SK-N-SH (cell line): Measurements from ENCODE around the gene PNKP. TPM values are rescaled to one million over a fixed set of nuclear protein-coding genes. Genes with fewer than 3 reads are reported as not detected.

Experiments used
- CTCF ChIA-PET: fragments of 300-600, 350-600 bp; formaldehyde crosslinking; extraction: SDS; loops from one replicate; lab custom pipeline; 2021; lab: Yijun Ruan, JAX
- POLR2A ChIA-PET: fragments of 350-600 bp; sonication (Branson Sonifier 250); formaldehyde crosslinking; extraction: SDS; loops from one replicate; lab custom pipeline; 2020; ENCODE audit warnings: antibody characterized with exemption, inconsistent platforms; lab: Yijun Ruan, JAX
- DNase-seq: peaks from one replicate; pipeline ENCODE4 v3.0.0; 2012
- H2AFZ ChIP-seq: fragments of 200-600 bp; sonication (generic); 2 replicates; pipeline ENCODE4 v1.8.1; 2016; ENCODE audit warnings: antibody characterized with exemption, mild to moderate bottlenecking, low read depth
- H3F3A ChIP-seq: fragments of 200-600 bp; sonication (generic); replicated peaks from 2 replicates; pipeline ENCODE3; 2016; ENCODE audit warnings: antibody characterized with exemption, mild to moderate bottlenecking; ENCODE audit not compliant: insufficient read depth
- H3K27ac ChIP-seq, 2 experiments: fragments of 200-500 bp in 1 of 2; fragments of 200-600 bp in 1 of 2; sonication (Bioruptor generic) in 1 of 2; sonication (generic), shearing (Covaris generic) in 1 of 2; 2 replicates each; pipeline versions ENCODE4 v1.5.1 to v1.6.1; 2014 to 2016; ENCODE audit warnings: low read depth in 2 of 2, inconsistent platforms in 1 of 2, low read length in 1 of 2, mild to moderate bottlenecking in 1 of 2, mixed read lengths in 1 of 2
- H3K27me3 ChIP-seq: fragments of 200-600 bp; sonication (generic), shearing (Covaris generic); 2 replicates; pipeline ENCODE4 v1.6.1; 2016; ENCODE audit warnings: mixed run types; ENCODE audit not compliant: insufficient read depth
- H3K36me3 ChIP-seq, 2 experiments: fragments of 200-500 bp in 1 of 2; fragments of 200-600 bp in 1 of 2; sonication (Bioruptor generic) in 1 of 2; sonication (generic) in 1 of 2; replicated peaks in 1 of 2; 2 replicates each; pipeline versions ENCODE3 to v1.5.1; 2014 to 2016; ENCODE audit warnings: low read length in 1 of 2, mild to moderate bottlenecking in 1 of 2; ENCODE audit not compliant: insufficient read depth in 2 of 2, control insufficient read depth in 1 of 2
- H3K4me1 ChIP-seq, 2 experiments: fragments of 200-500 bp in 1 of 2; fragments of 200-600 bp in 1 of 2; sonication (Bioruptor generic) in 1 of 2; sonication (generic), shearing (Covaris generic) in 1 of 2; 2 replicates each; pipeline versions ENCODE4 v1.5.1 to v1.6.1; 2014 to 2016; ENCODE audit warnings: low read depth in 1 of 2, low read length in 1 of 2, mixed run types in 1 of 2; ENCODE audit not compliant: insufficient read depth in 2 of 2, control insufficient read depth in 1 of 2
- H3K4me2 ChIP-seq: fragments of 200-600 bp; sonication (generic), shearing (Covaris generic); 2 replicates; pipeline ENCODE4 v1.6.1; 2017; ENCODE audit warnings: mixed run types
- H3K4me3 ChIP-seq, 2 experiments: fragments of 200-500 bp in 1 of 2; fragments of 200-600 bp in 1 of 2; sonication (Bioruptor generic) in 1 of 2; sonication (generic), shearing (Covaris generic) in 1 of 2; 2 replicates each; pipeline versions ENCODE4 v1.5.1 to v1.8.1; 2014 to 2016; ENCODE audit warnings: low read depth in 2 of 2, inconsistent platforms in 1 of 2, low read length in 1 of 2, mild to moderate bottlenecking in 1 of 2, mixed read lengths in 1 of 2, moderate library complexity in 1 of 2
- H3K79me2 ChIP-seq: fragments of 200-600 bp; sonication (generic); 2 replicates; pipeline ENCODE4 v1.8.1; 2017; ENCODE audit warnings: mild to moderate bottlenecking; ENCODE audit not compliant: insufficient read depth
- H3K9ac ChIP-seq: fragments of 200-600 bp; sonication (generic); 2 replicates; pipeline ENCODE4 v1.6.1; 2017; ENCODE audit warnings: mixed run types
- H3K9me2 ChIP-seq: fragments of 200-600 bp; sonication (generic); 2 replicates; pipeline ENCODE4 v1.6.1; 2017; ENCODE audit warnings: mixed run types
- H3K9me3 ChIP-seq: fragments of 200-600 bp; sonication (generic); 2 replicates; pipeline ENCODE4 v1.6.1; 2017; ENCODE audit warnings: mixed run types, mild to moderate bottlenecking, moderate library complexity
- H4K20me1 ChIP-seq: fragments of 200-600 bp; sonication (generic); 2 replicates; pipeline ENCODE4 v1.6.1; 2017; ENCODE audit warnings: mild to moderate bottlenecking, mixed run types; ENCODE audit not compliant: insufficient read depth
- CHD2 ChIP-seq: fragments of 150-350 bp; IDR thresholded peaks from 2 replicates; pipeline ENCODE4 v1.6.1; 2018; ENCODE audit warnings: low read length; ENCODE audit not compliant: partially characterized antibody
- EP300 ChIP-seq, 2 experiments: IDR thresholded peaks; 2 replicates each; pipeline versions ENCODE4 v1.4.0 to v1.6.1; 2012; ENCODE audit warnings: borderline replicate concordance in 1 of 2, low read depth in 1 of 2, low read length in 1 of 2
- GATA2 ChIP-seq: sonication (generic); formaldehyde crosslinking; IDR thresholded peaks from 2 replicates; pipeline ENCODE4 v1.5.0; 2020; ENCODE audit warnings: mild to moderate bottlenecking, missing genetic modification reagents
- JUND ChIP-seq: IDR thresholded peaks from 2 replicates; pipeline ENCODE4 v1.4.0; 2012
- MAX ChIP-seq: IDR thresholded peaks from 2 replicates; pipeline ENCODE4 v1.4.0; 2012; ENCODE audit warnings: low read depth
- MEF2A ChIP-seq: IDR thresholded peaks from 2 replicates; pipeline ENCODE4 v1.4.0; 2012; ENCODE audit warnings: low read depth, borderline replicate concordance
- MXI1 ChIP-seq: IDR thresholded peaks from 2 replicates; pipeline ENCODE4 v1.6.1; 2012; ENCODE audit warnings: mild to moderate bottlenecking, low read depth, low read length, improper control_type of control experiment
- NFIC ChIP-seq: IDR thresholded peaks from 2 replicates; pipeline ENCODE4 v1.4.0; 2012; ENCODE audit warnings: borderline replicate concordance
- NRF1 ChIP-seq: IDR thresholded peaks from 2 replicates; pipeline ENCODE4 v1.6.1; 2012; ENCODE audit warnings: low read depth, mild to moderate bottlenecking, low read length
- PBX3 ChIP-seq: IDR thresholded peaks from 2 replicates; pipeline ENCODE4; 2012
- RAD21 ChIP-seq: IDR thresholded peaks from 2 replicates; pipeline ENCODE4 v1.6.1; 2012; ENCODE audit warnings: mild to moderate bottlenecking, low read length
- RFX5 ChIP-seq: IDR thresholded peaks from 2 replicates; pipeline ENCODE4 v1.6.1; 2012; ENCODE audit warnings: mild to moderate bottlenecking, improper control_type of control experiment, low read length
- RXRA ChIP-seq: IDR thresholded peaks from 2 replicates; pipeline ENCODE4 v1.4.0; 2012; ENCODE audit warnings: low read depth, mild to moderate bottlenecking, borderline replicate concordance
- TEAD4 ChIP-seq: IDR thresholded peaks from 2 replicates; pipeline ENCODE4 v1.4.0; 2012; ENCODE audit warnings: mild to moderate bottlenecking, borderline replicate concordance; ENCODE audit not compliant: insufficient read depth
- USF1 ChIP-seq: IDR thresholded peaks from 2 replicates; pipeline ENCODE4 v1.4.0; 2012; ENCODE audit warnings: low read depth, borderline replicate concordance
- USF2 ChIP-seq: fragments of 150-350 bp; IDR thresholded peaks from 2 replicates; pipeline ENCODE4 v1.6.1; 2017; ENCODE audit warnings: antibody characterized with exemption, low read length, low read depth, borderline replicate concordance
- YY1 ChIP-seq: IDR thresholded peaks from 2 replicates; pipeline ENCODE4 v1.4.0; 2012; ENCODE audit warnings: low read depth, mild to moderate bottlenecking
- ZBTB33 ChIP-seq: IDR thresholded peaks from 2 replicates; pipeline ENCODE4 v1.4.0; 2012; ENCODE audit warnings: low read depth, borderline replicate concordance
- WGBS: methylation state at CpG from one replicate; pipeline ENCODE4 v1.1.6; 2017; ENCODE audit warnings: low lambda C conversion rate; 5-methylcytosine and 5-hydroxymethylcytosine counted together
- polyA plus RNA-seq, 3 experiments: library from polyadenylated mRNA; depleted of rRNA; stranded (reverse); fragments of >200 nt; gene quantifications; 2 replicates each; pipeline ENCODE4 v1.2.3, GENCODE V29; 2012

The PNKP gene
- polyA plus RNA-seq, 1 of the 3 experiments (the other 2 are of a cell fraction) = 52.0 TPM

GRCh38 chr19:49896863-49897621 lies 29.7 kb upstream of the PNKP start, which contains the start of gene IL4I1 (continued):
- TF ChIP-seq RXRA = no peak

- Histone ChIP-seq H3K9me3 (no peaks in the 10 kb centered on the region), H3K4me1 (peaks cover 0 to 7% of the 10 kb centered on the region in 2 experiments; a peak in 2 of 4 replicates), H3K27ac (no peak overlapping the region), H3K27me3 (no peaks in the 10 kb centered on the region), H3K9ac (no peak overlapping the region), H4K20me1 (no peaks in the 10 kb centered on the region), H3K4me3 (no peak overlapping the region), H3K4me2 (no peak overlapping the region), H2AFZ (no peak overlapping the region), H3K36me3 (no peaks in the 10 kb centered on the region), H3K79me2 (no peaks in the 10 kb centered on the region), H3K9me2 (no peaks in the 10 kb centered on the region), H3F3A (no peaks in the 10 kb centered on the region)
- CTCF ChIA-PET = interaction anchor here (1.1 kb wide), 1 partner anchor 42 kb away, joined by 4 read pairs; no protein-coding TSS in a partner anchor
- no peak for DNase-seq
- TF ChIP-seq CHD2 = no peak
- TF ChIP-seq MEF2A = no peak
- WGBS = 69% methylated on average over 16 of the region's 17 CpGs
- POLR2A ChIA-PET = interaction anchor here (1.0 kb wide), 1 partner anchor 19 kb away, joined by 3 read pairs; no protein-coding TSS in a partner anchor
These were observed 28.4 kb upstream of the PNKP start for GRCh38 chr19:49895566-49896297.

GRCh38 chr19:49894879-49895565 lies 27.6 kb upstream of the PNKP start:
- CTCF ChIA-PET = interaction anchor here (1.1 to 1.7 kb wide), 2 partner anchors 9 to 43 kb away, joined by 4 read pairs; no protein-coding TSS in a partner anchor
- no peaks in the 10 kb centered on the region for H3K9me2 ChIP-seq
- 81% methylated on average over 11 of the region's 17 CpGs for WGBS
- TF ChIP-seq JUND = no peak
- TF ChIP-seq TEAD4 = no peak
- no peak for TF ChIP-seq PBX3
- TF ChIP-seq NRF1 = no peak
- no peak for TF ChIP-seq EP300 (IDR thresholded peaks at IDR 0.05; ENCODE audit: borderline replicate concordance in 1 of 2, low read depth in 1 of 2, low read length in 1 of 2)
- no peak for TF ChIP-seq NFIC
- no peak for TF ChIP-seq USF1
- TF ChIP-seq USF2 = no peak
- no peak for TF ChIP-seq ZBTB33
- TF ChIP-seq MAX = no peak
- no peak for TF ChIP-seq RFX5
- TF ChIP-seq CHD2 = no peak
- no peak for TF ChIP-seq RAD21
- TF ChIP-seq MXI1 = no peak
- no peak for TF ChIP-seq YY1
- TF ChIP-seq GATA2 (CRISPR knock-in tag) = no peak

More at GRCh38 chr19:49894879-49895565, 27.6 kb upstream of the PNKP start:
- H3K27me3 ChIP-seq = no peaks in the 10 kb centered on the region
- no peaks in the 10 kb centered on the region for H3K9me3 ChIP-seq
- no peak overlapping the region for H3K27ac ChIP-seq
- no peaks in the 10 kb centered on the region for H3K36me3 ChIP-seq
- H3K79me2 ChIP-seq = no peaks in the 10 kb centered on the region
- POLR2A ChIA-PET = interaction anchor here (1.0 kb wide), 1 partner anchor 18 kb away, joined by 3 read pairs; no protein-coding TSS in a partner anchor
- H3K9ac ChIP-seq = no peak overlapping the region
- H3F3A ChIP-seq = no peaks in the 10 kb centered on the region
- no peak overlapping the region for H3K4me3 ChIP-seq
- H3K4me2 ChIP-seq = no peak overlapping the region
- no peak overlapping the region for H2AFZ ChIP-seq
- no peak for DNase-seq
- H3K4me1 ChIP-seq = peaks cover 0 to 11% of the 10 kb centered on the region in 2 experiments; a peak in 2 of 4 replicates
- H4K20me1 ChIP-seq = no peaks in the 10 kb centered on the region
